Progenitor cell of endocrine pancreas (in vitro differentiated cells): Measurements from ENCODE around the gene RAI1. TPM values are rescaled to one million over a fixed set of nuclear protein-coding genes. Genes with fewer than 3 reads are reported as not detected.

Source experiments
- DNase-seq: peaks from one replicate; pipeline ENCODE4 v3.0.0; 2021; ENCODE audit warnings: low spot score; ENCODE audit not compliant: unreplicated experiment
- H3K27ac Mint-ChIP-seq: 2 replicates; pipeline ENCODE4 v1.8.0; 2021; ENCODE audit warnings: mild to moderate bottlenecking, moderate library complexity, mixed read lengths
- H3K27me3 Mint-ChIP-seq: 2 replicates; pipeline ENCODE4 v1.8.0; 2021; ENCODE audit warnings: mixed read lengths
- H3K36me3 Mint-ChIP-seq: 2 replicates; pipeline ENCODE4 v1.8.0; 2022; ENCODE audit warnings: mixed read lengths; ENCODE audit not compliant: insufficient read depth
- H3K4me1 Mint-ChIP-seq: 2 replicates; pipeline ENCODE4 v1.8.0; 2021; ENCODE audit warnings: low read depth, mixed read lengths
- H3K4me3 Mint-ChIP-seq: 2 replicates; pipeline ENCODE4 v1.8.0; 2021; ENCODE audit warnings: low read depth, mild to moderate bottlenecking, moderate library complexity, mixed read lengths
- H3K9me3 Mint-ChIP-seq: 2 replicates; pipeline ENCODE4 v1.8.0; 2021; ENCODE audit warnings: low read depth, mixed read lengths
- total RNA-seq: library from RNA; stranded (reverse); gene quantifications from 2 replicates; pipeline ENCODE4 v1.2.1, GENCODE V29; 2021
- TF ChIP-seq, protein P1 (sequence below): fragments of 200-600 bp; sonication (generic); IDR thresholded peaks from one replicate; pipeline ENCODE4 v1.5.0; 2021; ENCODE audit warnings: antibody characterized with exemption, mild to moderate bottlenecking; ENCODE audit not compliant: unreplicated experiment

Gene RAI1
- total RNA-seq, 1 donor from 2014 or later = 75.0 TPM

DNA sequence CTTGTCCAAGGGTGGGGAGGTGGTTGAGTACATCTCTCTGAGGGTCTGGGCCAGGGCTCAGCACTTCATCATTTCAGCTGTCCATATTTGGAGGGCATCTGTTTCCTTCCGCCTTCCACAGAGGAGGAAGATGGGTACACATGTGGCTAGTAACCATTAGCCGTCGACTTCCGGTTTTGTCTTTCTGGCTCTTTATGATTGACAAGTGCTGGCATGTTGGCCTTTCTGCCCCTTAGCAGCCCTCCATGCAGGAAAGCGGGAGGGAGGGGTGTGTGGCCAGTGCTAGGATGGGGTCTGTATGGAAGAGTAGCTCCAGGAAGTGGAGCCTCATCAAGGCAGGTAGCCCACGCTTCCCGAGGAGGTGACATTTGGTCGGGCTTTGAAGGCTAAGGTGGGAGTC lies 69.6 kb downstream of the RAI1 start:
- no peak for DNase-seq
- Mint-ChIP-seq H3K27ac (peak overlapping the region; percentile 95), H3K36me3 (no peaks in the 10 kb centered on the region), H3K27me3 (no peaks in the 10 kb centered on the region), H3K9me3 (no peaks in the 10 kb centered on the region), H3K4me3 (no peak overlapping the region), H3K4me1 (peaks cover 22% of the 10 kb centered on the region)
- TF ChIP-seq, protein P1, sequence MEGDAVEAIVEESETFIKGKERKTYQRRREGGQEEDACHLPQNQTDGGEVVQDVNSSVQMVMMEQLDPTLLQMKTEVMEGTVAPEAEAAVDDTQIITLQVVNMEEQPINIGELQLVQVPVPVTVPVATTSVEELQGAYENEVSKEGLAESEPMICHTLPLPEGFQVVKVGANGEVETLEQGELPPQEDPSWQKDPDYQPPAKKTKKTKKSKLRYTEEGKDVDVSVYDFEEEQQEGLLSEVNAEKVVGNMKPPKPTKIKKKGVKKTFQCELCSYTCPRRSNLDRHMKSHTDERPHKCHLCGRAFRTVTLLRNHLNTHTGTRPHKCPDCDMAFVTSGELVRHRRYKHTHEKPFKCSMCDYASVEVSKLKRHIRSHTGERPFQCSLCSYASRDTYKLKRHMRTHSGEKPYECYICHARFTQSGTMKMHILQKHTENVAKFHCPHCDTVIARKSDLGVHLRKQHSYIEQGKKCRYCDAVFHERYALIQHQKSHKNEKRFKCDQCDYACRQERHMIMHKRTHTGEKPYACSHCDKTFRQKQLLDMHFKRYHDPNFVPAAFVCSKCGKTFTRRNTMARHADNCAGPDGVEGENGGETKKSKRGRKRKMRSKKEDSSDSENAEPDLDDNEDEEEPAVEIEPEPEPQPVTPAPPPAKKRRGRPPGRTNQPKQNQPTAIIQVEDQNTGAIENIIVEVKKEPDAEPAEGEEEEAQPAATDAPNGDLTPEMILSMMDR = no peak

DNA sequence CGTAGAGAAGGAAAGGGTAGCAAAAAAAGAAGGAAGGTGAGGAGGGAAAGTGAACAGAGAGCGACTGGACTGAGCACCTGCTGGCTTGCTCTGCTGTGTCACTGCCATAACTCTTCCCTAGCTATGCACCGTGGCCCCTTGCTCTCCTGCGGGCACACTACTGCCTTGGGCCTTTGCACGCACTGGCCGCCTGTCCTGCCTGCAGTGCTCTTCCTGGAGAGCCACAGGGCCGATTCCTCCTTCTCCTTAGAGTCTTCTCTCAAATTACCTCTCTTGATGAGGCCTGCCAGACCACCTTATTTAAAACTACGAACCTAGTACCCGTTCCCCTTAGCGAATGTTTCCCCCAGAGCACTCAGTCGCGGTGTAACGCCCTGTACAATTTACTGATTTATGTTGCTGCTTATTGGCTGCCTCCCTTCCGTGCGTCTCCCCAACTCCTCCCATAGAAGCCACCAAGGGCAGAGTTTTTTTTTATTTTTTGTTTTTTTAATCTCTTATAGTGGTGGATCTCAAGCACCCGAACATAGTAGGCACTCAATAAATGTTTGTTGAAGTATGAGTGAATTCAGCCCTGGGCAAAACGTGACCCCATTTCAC lies 70.3 kb downstream of the RAI1 start:
- TF ChIP-seq, protein P1 = no peak
- Mint-ChIP-seq H3K9me3 (no peaks in the 10 kb centered on the region), H3K4me1 (peaks cover 25% of the 10 kb centered on the region)

DNA sequence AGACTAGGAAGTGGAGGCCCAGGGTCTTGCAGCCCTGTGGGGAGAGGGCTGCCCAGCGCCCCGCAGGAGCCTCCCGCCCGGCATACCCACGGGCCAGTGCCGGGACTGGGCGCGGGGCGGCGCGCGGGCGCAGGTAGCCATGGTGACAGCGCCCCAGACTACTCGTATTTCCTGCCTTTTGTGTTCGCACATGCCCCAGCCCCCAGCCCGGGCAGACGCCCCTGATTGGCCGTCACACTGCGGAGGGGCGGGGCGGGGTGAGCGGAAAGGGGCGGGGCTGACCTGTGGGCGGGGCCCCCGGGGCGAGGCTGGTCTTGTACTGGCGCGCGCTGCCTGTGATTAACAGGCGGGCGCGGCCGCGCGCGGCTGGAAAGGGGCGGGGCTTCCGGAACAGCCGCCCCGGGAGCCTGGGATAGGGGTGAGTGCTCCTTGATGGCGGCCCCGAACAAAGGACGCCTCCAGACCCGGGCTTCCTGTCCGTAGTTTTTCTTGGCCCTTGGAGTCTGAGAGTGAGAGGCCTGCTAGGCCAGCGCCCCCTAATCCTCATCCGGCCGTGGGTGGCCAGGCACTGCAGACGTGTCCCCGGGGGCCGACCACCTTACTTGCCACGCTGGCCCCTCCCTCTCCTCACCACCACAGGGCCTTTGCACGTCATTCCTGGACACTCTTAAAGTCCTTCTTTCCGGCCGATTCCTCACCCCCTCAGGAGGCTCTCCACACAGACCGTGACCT lies 71.0 kb downstream of the RAI1 start:
- Mint-ChIP-seq H3K4me3 (peak overlapping the region; percentile 76), H3K27ac (peak overlapping the region; percentile 98), H3K36me3 (no peaks in the 10 kb centered on the region), H3K27me3 (no peaks in the 10 kb centered on the region), H3K4me1 (peaks cover 25% of the 10 kb centered on the region), H3K9me3 (no peaks in the 10 kb centered on the region)
- peak; percentile 94 for DNase-seq
- TF ChIP-seq, protein P1 = peak; percentile 33

More for the DNA sequence above, 70.3 kb downstream of the RAI1 start:
- Mint-ChIP-seq H3K27me3 (no peaks in the 10 kb centered on the region), H3K27ac (peak overlapping the region; percentile 79), H3K36me3 (no peaks in the 10 kb centered on the region), H3K4me3 (peak overlapping the region; percentile 4)
- no peak for DNase-seq

DNA sequence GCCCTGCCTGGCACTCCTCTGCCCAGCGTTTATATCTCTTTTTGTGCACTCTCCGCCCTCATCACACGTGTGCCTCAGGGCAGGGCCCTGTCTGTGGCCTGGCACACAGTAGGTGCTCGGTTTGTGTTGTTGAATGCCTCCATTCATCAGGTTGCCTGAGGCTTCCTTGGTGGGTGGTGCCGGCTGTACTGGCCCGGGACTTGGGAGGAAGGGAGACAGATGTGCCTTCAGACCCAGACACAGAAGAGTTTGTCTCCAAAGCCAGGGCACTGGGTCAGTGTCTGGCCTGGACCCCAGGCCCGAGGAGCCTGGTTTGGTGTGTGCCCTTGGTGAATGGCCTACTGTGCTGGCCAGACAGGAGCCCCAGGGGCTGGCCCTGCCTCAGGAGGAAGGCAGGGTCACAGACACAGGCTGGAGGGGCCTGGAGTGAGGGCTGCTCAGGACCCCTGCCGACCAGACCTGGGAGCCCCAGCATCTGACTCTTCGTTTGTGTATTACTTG lies 71.6 kb downstream of the RAI1 start:
- TF ChIP-seq, protein P1 = no peak
- H3K9me3 Mint-ChIP-seq = no peaks in the 10 kb centered on the region
- no peak for DNase-seq
- peak overlapping the region; percentile 98 for H3K27ac Mint-ChIP-seq
- H3K27me3 Mint-ChIP-seq = no peaks in the 10 kb centered on the region
- peaks cover under 1% of the 10 kb centered on the region for H3K36me3 Mint-ChIP-seq
- peaks cover 26% of the 10 kb centered on the region for H3K4me1 Mint-ChIP-seq
- H3K4me3 Mint-ChIP-seq = peak overlapping the region; percentile 76

DNA sequence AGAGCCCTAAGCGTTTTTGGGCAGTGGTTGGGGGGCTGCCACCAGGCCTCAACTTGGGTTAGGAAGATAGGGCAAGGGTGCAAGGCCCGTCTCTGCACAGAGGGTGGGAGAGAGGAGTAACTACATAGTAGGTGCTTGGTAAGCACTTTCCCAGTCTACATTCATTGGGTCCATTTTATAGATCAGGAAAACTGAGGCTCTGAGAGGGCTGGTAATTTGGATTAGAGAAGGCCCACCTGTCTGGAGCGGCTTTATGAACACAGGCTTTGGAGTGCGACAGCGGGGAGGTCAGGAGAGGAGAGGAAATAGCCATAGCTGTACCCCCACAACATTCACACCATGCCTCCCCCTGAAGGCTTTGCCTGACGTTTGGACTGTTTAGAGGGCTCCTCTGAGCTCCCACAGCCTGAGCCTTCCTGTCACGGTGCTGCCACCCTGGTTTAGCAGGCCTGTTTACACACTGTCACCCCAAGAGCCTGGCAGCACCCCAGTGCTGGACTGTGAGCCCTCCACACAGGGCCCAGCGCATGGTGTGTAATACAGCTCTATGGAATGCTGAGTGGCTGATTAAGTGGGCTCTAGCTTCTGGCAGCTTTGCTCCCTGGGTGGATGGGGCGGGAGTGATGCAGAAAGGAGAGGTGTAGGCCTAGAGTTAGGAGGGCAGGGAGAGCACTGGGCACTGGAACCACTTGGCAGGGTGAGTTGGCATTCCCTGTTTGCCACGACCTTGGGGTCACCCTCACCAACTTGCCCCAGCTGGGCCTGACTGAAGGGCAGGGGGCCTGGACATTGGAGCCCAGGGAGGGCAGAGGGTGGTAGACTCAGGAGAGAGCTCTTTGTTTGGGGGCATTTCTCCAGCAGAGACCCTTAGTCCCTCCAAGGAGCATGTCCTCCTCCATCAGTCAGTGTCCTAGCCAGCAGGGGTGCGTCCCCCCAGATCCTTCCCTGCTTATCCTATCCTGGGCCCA lies 73.7 kb downstream of the RAI1 start:
- Mint-ChIP-seq H3K4me3 (no peak overlapping the region), H3K4me1 (peaks cover 27% of the 10 kb centered on the region), H3K27ac (peak overlapping the region; percentile 59), H3K36me3 (peaks cover 1% of the 10 kb centered on the region), H3K9me3 (no peaks in the 10 kb centered on the region), H3K27me3 (no peaks in the 10 kb centered on the region)
- no peak for DNase-seq
- TF ChIP-seq, protein P1 = no peak
